GM12878 (cell line): ENCODE results near the gene SSH2. TPM values are rescaled to one million over a fixed set of nuclear protein-coding genes. Genes with fewer than 3 reads are reported as not detected.

Experiments used
- CHD2 ChIP-seq: IDR thresholded peaks from 2 replicates; pipeline ENCODE4 v1.6.1; 2011; ENCODE audit warnings: low read depth, low read length, improper control_type of control experiment, borderline replicate concordance
- EGR1 ChIP-seq, 2 experiments: IDR thresholded peaks; 1 replicate in 1 of 2; 2 replicates in 1 of 2; pipeline ENCODE4 v1.6.1; 2011 to 2012; ENCODE audit warnings: low read depth in 2 of 2, low read length in 2 of 2, borderline replicate concordance in 1 of 2, mild to moderate bottlenecking in 1 of 2, moderate library complexity in 1 of 2
- HDGF ChIP-seq: fragments of 450-650 bp; IDR thresholded peaks from 2 replicates; pipeline ENCODE4 v1.6.1; 2016; ENCODE audit warnings: antibody characterized with exemption
- IKZF2 ChIP-seq, 2 experiments: fragments of 450-650 bp; IDR thresholded peaks; 2 replicates each; pipeline ENCODE4 v1.6.1; 2017; ENCODE audit warnings: mild to moderate bottlenecking in 2 of 2, moderate library complexity in 2 of 2
- MTA2 ChIP-seq: fragments of 450-650 bp; IDR thresholded peaks from 2 replicates; pipeline ENCODE4 v1.6.1; 2016; ENCODE audit warnings: low read depth, mild to moderate bottlenecking, moderate library complexity
- MYC ChIP-seq: IDR thresholded peaks from 2 replicates; pipeline ENCODE4 v1.6.1; 2011; ENCODE audit warnings: mild to moderate bottlenecking, low read length, moderate library complexity, inconsistent platforms; ENCODE audit not compliant: insufficient read depth, insufficient replicate concordance, insufficient read length, severe bottlenecking
- NFXL1 ChIP-seq: fragments of 450-650 bp; IDR thresholded peaks from 2 replicates; pipeline ENCODE4 v1.6.1; 2017; ENCODE audit warnings: antibody characterized with exemption, mild to moderate bottlenecking, borderline replicate concordance
- NFYB ChIP-seq: IDR thresholded peaks from 2 replicates; pipeline ENCODE4 v1.6.1; 2011; ENCODE audit warnings: low read depth, mild to moderate bottlenecking, low read length, improper control_type of control experiment, moderate library complexity; ENCODE audit not compliant: insufficient read depth
- PAX5 ChIP-seq: IDR thresholded peaks from 2 replicates; pipeline ENCODE4 v1.6.1; 2011; ENCODE audit warnings: low read depth, low read length, borderline replicate concordance
- POU2F2 ChIP-seq: IDR thresholded peaks from 3 replicates; pipeline ENCODE4 v1.6.1; 2011; ENCODE audit warnings: low read depth, mild to moderate bottlenecking, low read length, borderline replicate concordance
- PRDM15 ChIP-seq: fragments of 450-650 bp; formaldehyde crosslinking; IDR thresholded peaks from 2 replicates; pipeline ENCODE4 v1.4.0; 2020; ENCODE audit warnings: mild to moderate bottlenecking, moderate library complexity
- RAD21 ChIP-seq: IDR thresholded peaks from 2 replicates; pipeline ENCODE4 v1.6.1; 2011; ENCODE audit warnings: mild to moderate bottlenecking, low read depth, low read length, moderate library complexity; ENCODE audit not compliant: insufficient read depth
- RB1 ChIP-seq: fragments of 450-650 bp; formaldehyde crosslinking; IDR thresholded peaks from 2 replicates; pipeline ENCODE4 v1.6.1; 2017; ENCODE audit warnings: mild to moderate bottlenecking, borderline replicate concordance
- RCOR1 ChIP-seq: conservative IDR thresholded peaks from 2 replicates; pipeline ENCODE4 v1.6.1; 2012; ENCODE audit warnings: low read depth, low read length, improper control_type of control experiment
- RUNX3 ChIP-seq: IDR thresholded peaks from 2 replicates; pipeline ENCODE4 v1.6.1; 2012; ENCODE audit warnings: low read length, inconsistent platforms
- SMARCA5 ChIP-seq: fragments of 450-650 bp; IDR thresholded peaks from 2 replicates; pipeline ENCODE4 v1.6.1; 2017; ENCODE audit warnings: mild to moderate bottlenecking
- STAT1 ChIP-seq: fragments of 450-650 bp; conservative IDR thresholded peaks from 2 replicates; pipeline ENCODE4 v1.6.1; 2014; ENCODE audit warnings: antibody characterized with exemption, mild to moderate bottlenecking
- SUPT20H ChIP-seq: IDR thresholded peaks from 2 replicates; pipeline ENCODE4 v1.6.1; 2011; ENCODE audit warnings: low read depth, mild to moderate bottlenecking, low read length, moderate library complexity, borderline replicate concordance; ENCODE audit not compliant: control insufficient read depth
- ZNF592 ChIP-seq: fragments of 450-650 bp; IDR thresholded peaks from 2 replicates; pipeline ENCODE4 v1.6.1; 2017; ENCODE audit warnings: mild to moderate bottlenecking, moderate library complexity
- polyA plus RNA-seq, 11 experiments: library from polyadenylated mRNA; depleted of rRNA in 4 of 11; unstranded in 6 of 11; stranded (reverse) in 5 of 11; fragments of >200 nt; fragmentation: Nextera tagmentation in 4 of 11; fragmentation: Illumina TruSeq in 1 of 11; extraction: Ambion mirVana in 4 of 11; extraction: Trizol in 1 of 11; gene quantifications; 1 replicate in 1 of 11; 2 replicates in 10 of 11; pipeline versions ENCODE4 v1.2.1 to v1.2.3, GENCODE V29; 2011 to 2016; ENCODE audit warnings: inconsistent platforms in 2 of 11, missing spikeins in 2 of 11, low read depth in 1 of 11
- total RNA-seq, 4 experiments: library from RNA; depleted of rRNA in 3 of 4; stranded (reverse); fragments of >200 nt in 3 of 4; fragmentation: Illumina TruSeq in 1 of 4; extraction: Trizol in 1 of 4; gene quantifications; 2 replicates each; pipeline versions ENCODE4 v1.2.1 to v1.2.3, GENCODE V29; 2013 to 2021
- TF ChIP-seq, protein P1 (sequence below): fragments of 450-650 bp; IDR thresholded peaks from 2 replicates; pipeline ENCODE4 v1.6.1; 2018; ENCODE audit warnings: borderline replicate concordance, mild to moderate bottlenecking; ENCODE audit not compliant: partially characterized antibody

Gene SSH2
- total and polyA plus RNA-seq, 10 of the 15 experiments (the other 5 are each of a cell fraction or from before 2014, with no cell fraction given), result 9.3 to 65.9 (median 34.0) TPM

GRCh38 chr17:29664743-29665480, 265.1 kb downstream of the SSH2 start (continued):
- no peak for TF ChIP-seq SMARCA5
- no peak for TF ChIP-seq EGR1 (IDR thresholded peaks at IDR 0.05; ENCODE audit: borderline replicate concordance in 1 of 2, low read depth in 2 of 2, low read length in 2 of 2)
- no peak for TF ChIP-seq PAX5
- no peak for TF ChIP-seq PRDM15 (CRISPR knock-in tag)
- TF ChIP-seq HDGF, result no peak
- no peak for TF ChIP-seq NFXL1
- no peak for TF ChIP-seq MYC
- no peak for TF ChIP-seq RCOR1
- no peak for TF ChIP-seq RAD21
- no peak for TF ChIP-seq SUPT20H
- TF ChIP-seq MTA2, result peak; percentile 34; the same call in 1 of the 2 replicates
- no peak for TF ChIP-seq STAT1
- peak; percentile 49 to 51; a peak in 3 of 4 replicates for TF ChIP-seq IKZF2 (IDR thresholded peaks at IDR 0.05)
- TF ChIP-seq, protein P1, sequence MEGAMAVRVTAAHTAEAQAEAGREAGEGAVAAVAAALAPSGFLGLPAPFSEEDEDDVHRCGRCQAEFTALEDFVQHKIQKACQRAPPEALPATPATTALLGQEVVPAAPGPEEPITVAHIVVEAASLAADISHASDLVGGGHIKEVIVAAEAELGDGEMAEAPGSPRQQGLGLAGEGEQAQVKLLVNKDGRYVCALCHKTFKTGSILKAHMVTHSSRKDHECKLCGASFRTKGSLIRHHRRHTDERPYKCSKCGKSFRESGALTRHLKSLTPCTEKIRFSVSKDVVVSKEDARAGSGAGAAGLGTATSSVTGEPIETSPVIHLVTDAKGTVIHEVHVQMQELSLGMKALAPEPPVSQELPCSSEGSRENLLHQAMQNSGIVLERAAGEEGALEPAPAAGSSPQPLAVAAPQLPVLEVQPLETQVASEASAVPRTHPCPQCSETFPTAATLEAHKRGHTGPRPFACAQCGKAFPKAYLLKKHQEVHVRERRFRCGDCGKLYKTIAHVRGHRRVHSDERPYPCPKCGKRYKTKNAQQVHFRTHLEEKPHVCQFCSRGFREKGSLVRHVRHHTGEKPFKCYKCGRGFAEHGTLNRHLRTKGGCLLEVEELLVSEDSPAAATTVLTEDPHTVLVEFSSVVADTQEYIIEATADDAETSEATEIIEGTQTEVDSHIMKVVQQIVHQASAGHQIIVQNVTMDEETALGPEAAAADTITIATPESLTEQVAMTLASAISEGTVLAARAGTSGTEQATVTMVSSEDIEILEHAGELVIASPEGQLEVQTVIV, result no peak
- no peak for TF ChIP-seq ZNF592
- no peak for TF ChIP-seq POU2F2
- no peak for TF ChIP-seq CHD2
- TF ChIP-seq RB1, result no peak
- no peak for TF ChIP-seq NFYB
- peak; percentile 48; the same call in 1 of the 2 replicates for TF ChIP-seq RUNX3
